SK-N-SH (cell line): ENCODE measurements around the gene ALOXE3. TPM values are rescaled to one million over a fixed set of nuclear protein-coding genes. Genes with fewer than 3 reads are reported as not detected.

ENCODE experiments used
- CTCF ChIA-PET: fragments of 300-600, 350-600 bp; formaldehyde crosslinking; extraction: SDS; loops from one replicate; lab custom pipeline; 2021; lab: Yijun Ruan, JAX
- POLR2A ChIA-PET: fragments of 350-600 bp; sonication (Branson Sonifier 250); formaldehyde crosslinking; extraction: SDS; loops from one replicate; lab custom pipeline; 2020; ENCODE audit warnings: antibody characterized with exemption, inconsistent platforms; lab: Yijun Ruan, JAX
- DNase-seq: peaks from one replicate; pipeline ENCODE4 v3.0.0; 2012
- H2AFZ ChIP-seq: fragments of 200-600 bp; sonication (generic); 2 replicates; pipeline ENCODE4 v1.8.1; 2016; ENCODE audit warnings: antibody characterized with exemption, mild to moderate bottlenecking, low read depth
- H3F3A ChIP-seq: fragments of 200-600 bp; sonication (generic); replicated peaks from 2 replicates; pipeline ENCODE3; 2016; ENCODE audit warnings: antibody characterized with exemption, mild to moderate bottlenecking; ENCODE audit not compliant: insufficient read depth
- H3K27ac ChIP-seq, 2 experiments: fragments of 200-500 bp in 1 of 2; fragments of 200-600 bp in 1 of 2; sonication (Bioruptor generic) in 1 of 2; sonication (generic), shearing (Covaris generic) in 1 of 2; 2 replicates each; pipeline versions ENCODE4 v1.5.1 to v1.6.1; 2014 to 2016; ENCODE audit warnings: low read depth in 2 of 2, inconsistent platforms in 1 of 2, low read length in 1 of 2, mild to moderate bottlenecking in 1 of 2, mixed read lengths in 1 of 2
- H3K27me3 ChIP-seq: fragments of 200-600 bp; sonication (generic), shearing (Covaris generic); 2 replicates; pipeline ENCODE4 v1.6.1; 2016; ENCODE audit warnings: mixed run types; ENCODE audit not compliant: insufficient read depth
- H3K36me3 ChIP-seq, 2 experiments: fragments of 200-500 bp in 1 of 2; fragments of 200-600 bp in 1 of 2; sonication (Bioruptor generic) in 1 of 2; sonication (generic) in 1 of 2; replicated peaks in 1 of 2; 2 replicates each; pipeline versions ENCODE3 to v1.5.1; 2014 to 2016; ENCODE audit warnings: low read length in 1 of 2, mild to moderate bottlenecking in 1 of 2; ENCODE audit not compliant: insufficient read depth in 2 of 2, control insufficient read depth in 1 of 2
- H3K4me1 ChIP-seq, 2 experiments: fragments of 200-500 bp in 1 of 2; fragments of 200-600 bp in 1 of 2; sonication (Bioruptor generic) in 1 of 2; sonication (generic), shearing (Covaris generic) in 1 of 2; 2 replicates each; pipeline versions ENCODE4 v1.5.1 to v1.6.1; 2014 to 2016; ENCODE audit warnings: low read depth in 1 of 2, low read length in 1 of 2, mixed run types in 1 of 2; ENCODE audit not compliant: insufficient read depth in 2 of 2, control insufficient read depth in 1 of 2
- H3K4me2 ChIP-seq: fragments of 200-600 bp; sonication (generic), shearing (Covaris generic); 2 replicates; pipeline ENCODE4 v1.6.1; 2017; ENCODE audit warnings: mixed run types
- H3K4me3 ChIP-seq, 2 experiments: fragments of 200-500 bp in 1 of 2; fragments of 200-600 bp in 1 of 2; sonication (Bioruptor generic) in 1 of 2; sonication (generic), shearing (Covaris generic) in 1 of 2; 2 replicates each; pipeline versions ENCODE4 v1.5.1 to v1.8.1; 2014 to 2016; ENCODE audit warnings: low read depth in 2 of 2, inconsistent platforms in 1 of 2, low read length in 1 of 2, mild to moderate bottlenecking in 1 of 2, mixed read lengths in 1 of 2, moderate library complexity in 1 of 2
- H3K79me2 ChIP-seq: fragments of 200-600 bp; sonication (generic); 2 replicates; pipeline ENCODE4 v1.8.1; 2017; ENCODE audit warnings: mild to moderate bottlenecking; ENCODE audit not compliant: insufficient read depth
- H3K9ac ChIP-seq: fragments of 200-600 bp; sonication (generic); 2 replicates; pipeline ENCODE4 v1.6.1; 2017; ENCODE audit warnings: mixed run types
- H3K9me2 ChIP-seq: fragments of 200-600 bp; sonication (generic); 2 replicates; pipeline ENCODE4 v1.6.1; 2017; ENCODE audit warnings: mixed run types
- H3K9me3 ChIP-seq: fragments of 200-600 bp; sonication (generic); 2 replicates; pipeline ENCODE4 v1.6.1; 2017; ENCODE audit warnings: mixed run types, mild to moderate bottlenecking, moderate library complexity
- H4K20me1 ChIP-seq: fragments of 200-600 bp; sonication (generic); 2 replicates; pipeline ENCODE4 v1.6.1; 2017; ENCODE audit warnings: mild to moderate bottlenecking, mixed run types; ENCODE audit not compliant: insufficient read depth
- CHD2 ChIP-seq: fragments of 150-350 bp; IDR thresholded peaks from 2 replicates; pipeline ENCODE4 v1.6.1; 2018; ENCODE audit warnings: low read length; ENCODE audit not compliant: partially characterized antibody
- CTCF ChIP-seq: fragments of 200-600 bp; sonication (generic); IDR thresholded peaks from 2 replicates; pipeline ENCODE4 v1.6.1; 2017; ENCODE audit warnings: antibody characterized with exemption, mild to moderate bottlenecking, moderate library complexity
- EZH2phosphoT487 ChIP-seq: fragments of 200-600 bp; sonication (generic); IDR thresholded peaks from 2 replicates; pipeline ENCODE4 v1.6.1; 2017; ENCODE audit warnings: low read depth, mixed run types, mild to moderate bottlenecking, antibody characterized with exemption, moderate library complexity, borderline replicate concordance
- MEF2A ChIP-seq: IDR thresholded peaks from 2 replicates; pipeline ENCODE4 v1.4.0; 2012; ENCODE audit warnings: low read depth, borderline replicate concordance
- RAD21 ChIP-seq: IDR thresholded peaks from 2 replicates; pipeline ENCODE4 v1.6.1; 2012; ENCODE audit warnings: mild to moderate bottlenecking, low read length
- SIN3A ChIP-seq: IDR thresholded peaks from 2 replicates; pipeline ENCODE4 v1.6.1; 2012; ENCODE audit warnings: low read depth, mild to moderate bottlenecking, low read length, moderate library complexity, borderline replicate concordance
- SMC3 ChIP-seq: IDR thresholded peaks from 2 replicates; pipeline ENCODE4 v1.6.1; 2012; ENCODE audit warnings: low read depth, low read length, improper control_type of control experiment
- WGBS: methylation state at CpG from one replicate; pipeline ENCODE4 v1.1.6; 2017; ENCODE audit warnings: low lambda C conversion rate; 5-methylcytosine and 5-hydroxymethylcytosine counted together
- polyA plus RNA-seq, 3 experiments: library from polyadenylated mRNA; depleted of rRNA; stranded (reverse); fragments of >200 nt; gene quantifications; 2 replicates each; pipeline ENCODE4 v1.2.3, GENCODE V29; 2012
- TF ChIP-seq, protein P1 (sequence below): IDR thresholded peaks from 2 replicates; pipeline ENCODE4 v1.6.1; 2012; ENCODE audit warnings: mild to moderate bottlenecking, low read depth, low read length, moderate library complexity

The ALOXE3 gene
- polyA plus RNA-seq, 1 of the 3 experiments (the other 2 are of a cell fraction) = 0.46 TPM

DNA sequence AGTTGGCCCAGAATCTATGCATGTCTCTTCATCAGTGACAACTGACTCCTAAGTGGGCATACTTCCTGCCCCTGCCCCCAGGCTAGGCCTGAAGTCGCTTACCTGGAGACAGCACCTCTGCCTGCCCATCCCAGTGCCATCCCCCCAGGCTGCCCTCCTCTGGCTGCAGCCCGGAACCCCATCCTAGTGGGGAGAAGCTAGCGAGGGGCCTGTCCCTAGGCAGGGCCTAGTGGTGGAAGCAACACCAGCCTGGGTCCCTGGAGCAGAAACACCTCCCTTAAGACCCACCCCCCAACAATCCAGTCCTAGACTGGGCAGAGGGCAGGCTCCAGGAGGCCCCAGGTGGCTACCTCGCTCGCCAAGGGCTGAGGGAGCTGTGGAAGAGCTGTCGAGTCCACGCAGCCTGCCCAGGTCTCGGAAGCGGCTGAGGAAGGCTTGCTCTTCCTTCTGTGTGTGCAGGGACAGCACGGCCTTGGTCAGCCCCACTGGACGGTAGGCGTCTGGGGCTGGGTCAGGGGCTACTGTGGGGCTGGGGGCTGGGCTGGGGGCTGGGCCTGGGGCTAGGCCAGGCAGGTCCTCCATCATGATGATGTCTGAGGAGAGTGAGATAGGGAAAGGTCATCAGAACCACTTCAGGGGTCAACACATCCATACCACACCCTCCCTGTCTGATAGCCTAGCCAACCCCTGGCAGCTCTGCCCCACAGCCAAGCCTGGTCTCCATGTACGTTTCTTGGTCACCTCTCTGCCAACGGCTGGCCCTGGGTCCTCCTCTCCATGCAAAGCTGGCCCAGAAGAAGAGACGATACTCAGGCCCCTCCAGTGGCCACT is 26.3 kb upstream of the ALOXE3 start:
- 84% methylated on average over 7 of the region's 15 CpGs for WGBS
- ChIA-PET CTCF (interaction anchor here (0.6 to 1.9 kb wide), 2 partner anchors 51 to 64 kb away, joined by 3 to 6 read pairs; no protein-coding TSS in a partner anchor), POLR2A (interaction anchor here (1.0 to 2.3 kb wide), 2 partner anchors 29 kb away, joined by 3 to 6 read pairs; no protein-coding TSS in a partner anchor)
- H3K4me2 ChIP-seq = no peak overlapping the region
- no peaks in the 10 kb centered on the region for H3K9me2 ChIP-seq
- H3K9me3 ChIP-seq = no peaks in the 10 kb centered on the region
- no peaks in the 10 kb centered on the region; a peak in 1 of 4 replicates for H3K4me1 ChIP-seq
- no peak overlapping the region for H3K4me3 ChIP-seq
- H2AFZ ChIP-seq = no peak overlapping the region
- H3K9ac ChIP-seq = no peak overlapping the region
- H3K27ac ChIP-seq = no peak overlapping the region
- H3F3A ChIP-seq = peaks cover 11% of the 10 kb centered on the region
- DNase-seq = no peak
- H4K20me1 ChIP-seq = peaks cover 6% of the 10 kb centered on the region; the same call in 1 of the 2 replicates
- TF ChIP-seq EZH2phosphoT487 (no peak), RAD21 (no peak), MEF2A (no peak), CHD2 (no peak), SIN3A (no peak), SMC3 (no peak), CTCF (no peak)
- TF ChIP-seq, protein P1, sequence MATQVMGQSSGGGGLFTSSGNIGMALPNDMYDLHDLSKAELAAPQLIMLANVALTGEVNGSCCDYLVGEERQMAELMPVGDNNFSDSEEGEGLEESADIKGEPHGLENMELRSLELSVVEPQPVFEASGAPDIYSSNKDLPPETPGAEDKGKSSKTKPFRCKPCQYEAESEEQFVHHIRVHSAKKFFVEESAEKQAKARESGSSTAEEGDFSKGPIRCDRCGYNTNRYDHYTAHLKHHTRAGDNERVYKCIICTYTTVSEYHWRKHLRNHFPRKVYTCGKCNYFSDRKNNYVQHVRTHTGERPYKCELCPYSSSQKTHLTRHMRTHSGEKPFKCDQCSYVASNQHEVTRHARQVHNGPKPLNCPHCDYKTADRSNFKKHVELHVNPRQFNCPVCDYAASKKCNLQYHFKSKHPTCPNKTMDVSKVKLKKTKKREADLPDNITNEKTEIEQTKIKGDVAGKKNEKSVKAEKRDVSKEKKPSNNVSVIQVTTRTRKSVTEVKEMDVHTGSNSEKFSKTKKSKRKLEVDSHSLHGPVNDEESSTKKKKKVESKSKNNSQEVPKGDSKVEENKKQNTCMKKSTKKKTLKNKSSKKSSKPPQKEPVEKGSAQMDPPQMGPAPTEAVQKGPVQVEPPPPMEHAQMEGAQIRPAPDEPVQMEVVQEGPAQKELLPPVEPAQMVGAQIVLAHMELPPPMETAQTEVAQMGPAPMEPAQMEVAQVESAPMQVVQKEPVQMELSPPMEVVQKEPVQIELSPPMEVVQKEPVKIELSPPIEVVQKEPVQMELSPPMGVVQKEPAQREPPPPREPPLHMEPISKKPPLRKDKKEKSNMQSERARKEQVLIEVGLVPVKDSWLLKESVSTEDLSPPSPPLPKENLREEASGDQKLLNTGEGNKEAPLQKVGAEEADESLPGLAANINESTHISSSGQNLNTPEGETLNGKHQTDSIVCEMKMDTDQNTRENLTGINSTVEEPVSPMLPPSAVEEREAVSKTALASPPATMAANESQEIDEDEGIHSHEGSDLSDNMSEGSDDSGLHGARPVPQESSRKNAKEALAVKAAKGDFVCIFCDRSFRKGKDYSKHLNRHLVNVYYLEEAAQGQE = no peak
- no peaks in the 10 kb centered on the region for H3K79me2 ChIP-seq
- H3K27me3 ChIP-seq = no peaks in the 10 kb centered on the region
- peaks cover 24 to 71% of the 10 kb centered on the region in 2 experiments for H3K36me3 ChIP-seq
